Activated T-cell treated with anti-CD3 and anti-CD28 coated beads for 48 hours (primary cell): ENCODE data around the gene GOLGA6L2.
"Not testable (repeated sequence)": the region's sequence is repeated elsewhere in the genome, so short reads cannot be mapped to it uniquely, and the experiment has no call there.

ENCODE experiments used
- DNase-seq: peaks from one replicate; pipeline ENCODE4 v3.0.0-alpha.2; 2020; ENCODE audit warnings: low read depth

The GOLGA6L2 gene

GRCh38 chr15:23424111-23424904, 22.7 kb downstream of the GOLGA6L2 start:
- no peak for DNase-seq

- no peak for DNase-seq
Observed at GRCh38 chr15:23422946-23423708, 23.9 kb downstream of the GOLGA6L2 start.

DNA sequence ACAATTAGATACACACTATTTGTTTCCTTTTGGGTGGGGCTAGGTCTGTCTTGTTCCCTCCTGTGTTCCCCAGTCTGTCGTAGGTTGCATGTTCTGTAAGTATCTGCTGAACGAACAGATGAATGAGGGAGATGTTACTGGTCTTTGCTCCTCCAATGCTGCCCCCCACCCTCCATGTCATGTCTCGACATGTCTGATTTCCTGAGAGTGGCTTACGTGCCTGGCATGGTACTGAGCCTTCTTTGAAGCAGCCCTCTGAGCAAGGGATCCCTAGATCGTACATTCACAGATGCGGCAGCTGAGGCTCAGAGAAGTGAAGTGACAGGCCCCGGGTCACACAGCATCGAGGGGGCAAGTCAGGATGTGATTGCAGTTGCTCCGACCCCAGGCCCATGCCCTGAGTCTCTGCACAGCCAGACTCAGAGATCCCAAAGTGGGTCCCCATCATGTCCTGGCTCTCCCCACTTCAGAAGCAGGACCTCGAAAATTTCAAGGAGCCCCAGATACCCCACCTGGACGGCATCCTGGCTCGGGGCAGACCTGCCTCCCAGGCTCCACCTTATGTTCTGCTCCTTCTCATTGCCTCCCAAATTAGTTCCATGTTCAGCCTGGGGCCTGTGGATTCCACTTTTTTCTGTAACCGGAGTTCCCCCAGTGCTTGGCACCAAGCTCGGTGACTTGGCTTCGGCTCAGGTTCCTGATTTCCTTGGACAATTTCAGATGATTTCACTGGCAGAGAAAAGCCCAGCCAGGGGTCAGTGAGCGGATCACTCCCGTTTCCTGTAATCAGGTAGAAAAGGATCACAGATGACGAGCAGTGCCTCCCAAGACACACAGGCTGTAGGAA, 24.7 kb downstream of the GOLGA6L2 start:
- no peak for DNase-seq

GRCh38 chr15:23420806-23421575, 26.1 kb downstream of the GOLGA6L2 start:
- DNase-seq: no peak

DNA sequence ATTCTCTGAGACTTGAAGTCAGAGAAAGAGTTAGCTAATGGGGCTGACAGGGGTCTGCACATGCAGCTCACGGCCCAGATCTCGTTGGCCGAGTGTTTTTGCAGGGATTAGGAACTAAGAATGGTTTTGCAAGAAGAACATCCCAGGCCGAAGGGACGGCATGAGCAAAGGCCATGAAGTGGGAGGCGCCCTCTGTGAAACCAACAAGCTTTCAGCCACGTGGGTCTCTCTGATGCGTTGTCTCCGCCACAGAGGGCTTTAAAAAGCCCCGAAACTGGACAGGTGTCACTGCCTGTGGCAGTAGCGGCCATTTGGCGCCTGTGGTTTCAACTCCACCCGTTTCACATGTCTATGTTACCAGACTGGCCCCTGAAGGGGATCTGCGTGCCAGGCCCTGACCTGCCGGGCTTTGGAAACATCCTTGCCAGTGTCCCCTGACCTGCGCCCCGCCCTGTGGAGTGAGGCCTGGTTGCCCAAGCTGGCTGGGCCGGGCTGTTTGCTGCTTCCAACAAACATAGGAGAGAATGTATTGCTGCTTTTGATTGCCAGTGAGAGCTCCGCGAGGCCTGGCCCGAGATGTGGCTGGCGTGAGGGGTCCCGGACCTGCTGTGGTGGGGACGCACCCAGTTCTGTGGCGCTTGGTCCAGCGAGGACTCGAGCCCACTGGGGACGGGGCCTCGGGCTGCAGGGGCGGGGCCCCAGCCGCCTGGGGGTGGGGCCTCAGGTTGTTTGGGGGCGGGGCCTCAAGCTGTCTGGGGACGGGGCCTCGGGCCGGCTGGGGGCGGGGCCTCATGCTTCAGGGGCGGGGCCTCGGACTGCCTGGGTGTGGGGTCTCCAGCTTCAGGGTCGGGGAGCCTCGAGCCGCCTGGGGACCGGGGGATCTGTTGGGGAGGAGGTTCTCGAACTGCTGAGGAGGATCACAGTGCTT, 30.4 kb downstream of the GOLGA6L2 start:
- peak; percentile 1 for DNase-seq

DNA sequence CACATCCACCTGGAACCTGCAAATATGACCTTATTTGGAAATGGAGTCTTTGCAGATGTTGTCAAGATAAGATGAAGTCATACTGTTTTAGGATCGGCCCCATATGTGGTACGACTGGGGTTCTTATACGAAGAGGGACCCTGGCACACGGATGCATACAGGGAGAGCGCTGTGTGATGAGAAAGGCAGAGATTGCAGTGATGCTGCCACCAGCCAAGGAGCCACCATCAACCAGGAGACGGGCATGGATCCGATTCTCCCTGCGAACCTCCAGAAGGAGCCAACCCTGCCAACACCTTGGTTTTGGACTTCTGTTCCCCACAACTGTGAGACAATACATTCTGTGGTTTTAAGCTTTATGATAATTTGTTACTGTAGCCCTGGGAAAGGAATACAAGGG, 31.2 kb downstream of the GOLGA6L2 start:
- not testable (repeated sequence) for DNase-seq

DNA sequence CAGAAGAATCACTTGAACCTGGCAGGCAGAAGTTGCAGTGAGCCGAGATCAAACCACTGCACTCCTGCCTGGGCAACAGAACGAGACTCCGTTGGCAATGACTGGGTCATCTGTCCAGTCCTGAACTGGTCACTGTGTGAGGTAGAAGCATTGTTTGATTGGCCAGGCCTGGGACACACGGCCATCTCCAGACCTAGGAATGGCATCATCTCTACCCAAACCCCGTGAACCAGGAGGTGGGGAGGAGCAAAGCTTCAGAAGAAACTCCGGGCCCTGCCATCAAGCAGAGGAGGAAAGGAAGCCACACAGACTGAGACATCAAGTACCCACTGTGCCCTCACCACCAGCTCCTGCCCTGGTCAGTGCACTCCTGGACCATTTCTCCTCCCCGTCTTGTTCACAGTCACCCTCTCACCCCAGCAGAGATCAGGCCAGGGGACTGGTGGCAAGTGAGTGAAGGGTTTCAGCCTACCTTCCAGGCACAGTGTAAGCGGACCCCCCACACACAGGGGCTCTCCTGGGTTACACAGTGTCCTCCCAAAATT, 31.6 kb downstream of the GOLGA6L2 start:
- no peak for DNase-seq

DNA sequence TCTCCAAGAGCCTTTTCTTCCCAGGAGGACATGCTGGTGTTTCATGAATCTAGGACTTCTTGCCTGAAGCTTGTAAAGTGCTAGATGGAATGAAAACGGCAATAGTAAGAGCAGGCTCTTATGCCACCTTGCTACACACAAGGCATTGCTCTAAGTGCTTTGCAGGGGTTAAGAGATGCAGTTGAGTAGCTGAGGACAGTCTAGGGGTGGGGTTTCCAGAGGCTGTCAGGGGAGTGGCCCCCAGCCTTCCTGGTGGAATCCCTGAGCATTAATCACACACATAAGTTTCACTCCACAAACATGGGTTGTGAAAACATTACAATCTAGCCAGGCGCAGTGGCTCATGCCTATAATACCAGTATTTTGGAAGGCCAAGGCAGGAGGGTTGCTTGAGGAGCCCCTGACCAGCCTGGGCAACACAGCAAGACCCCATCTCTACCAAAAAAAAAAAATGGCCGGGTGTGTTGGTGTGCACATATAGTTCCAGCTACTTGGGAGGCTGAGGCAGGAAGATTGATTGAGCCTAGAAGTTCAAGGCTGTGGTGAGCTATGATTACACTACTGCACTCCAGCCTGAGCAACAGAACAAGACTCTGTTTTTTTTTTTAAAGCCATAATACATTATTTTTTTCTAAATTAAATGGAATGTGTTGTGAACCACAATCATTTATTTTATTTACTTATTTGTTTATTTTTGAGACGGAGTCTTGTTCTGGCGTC, 34.0 kb downstream of the GOLGA6L2 start:
- not testable (repeated sequence) for DNase-seq

- DNase-seq: no peak
Observed at GRCh38 chr15:23411841-23412240, 35.2 kb downstream of the GOLGA6L2 start.

DNA sequence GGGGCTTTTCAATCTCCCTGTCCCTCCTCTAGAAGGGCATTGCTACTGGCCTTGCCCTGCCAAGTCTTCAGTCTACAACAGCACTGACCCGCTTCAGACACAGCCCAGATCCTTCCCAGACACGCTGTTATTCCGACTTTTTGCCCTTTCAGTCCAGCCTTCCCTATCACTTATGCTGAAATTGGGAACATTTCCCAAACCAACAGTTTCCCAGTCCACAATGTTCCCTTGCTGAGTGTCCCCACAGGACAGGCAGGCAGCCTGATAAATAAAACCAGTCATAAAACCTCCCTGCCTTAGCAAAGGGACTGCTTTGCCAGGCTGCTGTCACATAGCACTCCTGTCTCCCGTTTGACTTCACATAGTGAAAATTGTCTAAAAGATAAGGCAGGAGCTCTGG, 43.5 kb downstream of the GOLGA6L2 start:
- no peak for DNase-seq

- no peak for DNase-seq
Observed at GRCh38 chr15:23402544-23402943, 44.5 kb downstream of the GOLGA6L2 start.

GRCh38 chr15:23402140-23402539, 44.9 kb downstream of the GOLGA6L2 start:
- DNase-seq: no peak

- no peak for DNase-seq
Observed at GRCh38 chr15:23401627-23402026, 45.4 kb downstream of the GOLGA6L2 start.

GRCh38 chr15:23399207-23399606, 47.8 kb downstream of the GOLGA6L2 start:
- DNase-seq: not testable (repeated sequence)

GRCh38 chr15:23398357-23398756, 48.7 kb downstream of the GOLGA6L2 start:
- not testable (repeated sequence) for DNase-seq

DNA sequence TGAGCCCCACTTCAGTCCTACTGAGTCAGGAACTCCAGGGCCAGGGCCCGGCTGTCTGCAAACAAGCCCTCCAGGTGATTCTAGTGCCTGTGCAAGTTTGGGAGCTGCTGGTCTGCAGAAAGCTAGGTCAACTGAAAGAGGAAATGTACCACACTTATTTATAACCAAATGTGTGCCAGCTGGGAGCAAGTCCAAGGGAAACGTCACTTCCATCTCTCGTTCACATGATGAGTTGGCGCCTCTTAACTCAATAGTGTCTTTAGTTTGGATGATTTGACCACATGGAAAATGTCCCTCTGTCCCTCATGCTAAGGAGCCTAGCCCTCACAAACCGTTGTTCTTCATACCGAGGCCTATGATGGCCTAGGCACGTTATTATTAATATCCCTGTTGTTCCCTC, 49.3 kb downstream of the GOLGA6L2 start:
- DNase-seq: no peak

DNA sequence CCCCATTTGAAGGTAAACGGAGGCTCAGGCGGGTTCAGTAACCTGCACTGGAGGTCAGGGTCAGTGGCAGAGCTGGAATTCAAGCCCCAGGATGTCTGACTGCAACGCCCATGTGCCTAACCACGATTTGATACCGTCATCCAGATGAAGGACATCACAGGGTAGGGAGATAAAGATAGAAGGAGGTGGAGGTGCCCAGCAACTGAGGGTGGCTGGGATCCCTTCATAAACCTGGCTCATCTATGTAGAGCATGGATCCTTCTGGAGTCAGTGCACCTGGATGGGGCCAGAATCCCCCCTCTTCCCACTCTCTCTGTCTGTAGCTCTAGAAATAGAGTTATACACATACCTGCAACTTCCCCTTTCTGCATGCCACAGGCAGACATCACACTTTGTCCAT, 51.2 kb downstream of the GOLGA6L2 start:
- no peak for DNase-seq

- DNase-seq: no peak
Observed at GRCh38 chr15:23395030-23395692, 51.9 kb downstream of the GOLGA6L2 start.
